H9 (cell line): Measurements from ENCODE around the gene SRRT. TPM values are rescaled to one million over a fixed set of nuclear protein-coding genes. Genes with fewer than 3 reads are reported as not detected.

Experiments used
- DNase-seq: peaks from one replicate; pipeline ENCODE4 v3.0.0-alpha.2; 2017
- H2AFZ ChIP-seq: one replicate; pipeline ENCODE4 v1.6.1; 2013; ENCODE audit warnings: mild to moderate bottlenecking, low read length, control low read depth, moderate library complexity
- H2AK5ac ChIP-seq: 2 replicates; pipeline ENCODE4 v1.6.1; 2013; ENCODE audit warnings: low read length, control low read depth, mixed read lengths; ENCODE audit not compliant: insufficient read length
- H2BK120ac ChIP-seq: one replicate; pipeline ENCODE4 v1.6.1; 2013; ENCODE audit warnings: low read depth, mild to moderate bottlenecking, low read length, control low read depth, inconsistent platforms; ENCODE audit not compliant: poor library complexity, severe bottlenecking
- H2BK12ac ChIP-seq: 2 replicates; pipeline ENCODE4 v1.6.1; 2013; ENCODE audit warnings: low read length, control low read depth, mixed read lengths, low read depth; ENCODE audit not compliant: insufficient read length
- H2BK15ac ChIP-seq: 2 replicates; pipeline ENCODE4 v1.6.1; 2013; ENCODE audit warnings: low read depth, low read length, control low read depth
- H2BK20ac ChIP-seq: one replicate; pipeline ENCODE4 v1.6.1; 2013; ENCODE audit warnings: low read depth, mild to moderate bottlenecking, low read length, control low read depth, inconsistent platforms; ENCODE audit not compliant: poor library complexity, severe bottlenecking
- H2BK5ac ChIP-seq: 2 replicates; pipeline ENCODE4 v1.6.1; 2013; ENCODE audit warnings: low read length, control low read depth, mixed read lengths; ENCODE audit not compliant: insufficient read length
- H3K14ac ChIP-seq: 2 replicates; pipeline ENCODE4 v1.6.1; 2013; ENCODE audit warnings: low read length, control low read depth; ENCODE audit not compliant: insufficient read depth
- H3K18ac ChIP-seq: 2 replicates; pipeline ENCODE4 v1.6.1; 2013; ENCODE audit warnings: low read depth, mild to moderate bottlenecking, mixed read lengths, low read length, control low read depth; ENCODE audit not compliant: insufficient read length
- H3K23ac ChIP-seq: 2 replicates; pipeline ENCODE4 v1.6.1; 2013; ENCODE audit warnings: low read length, control low read depth, mixed read lengths, low read depth; ENCODE audit not compliant: insufficient read length
- H3K23me2 ChIP-seq: 2 replicates; pipeline ENCODE4 v1.6.1; 2013; ENCODE audit warnings: low read depth, mild to moderate bottlenecking, mixed read lengths, low read length, control low read depth; ENCODE audit not compliant: insufficient read length, poor library complexity, severe bottlenecking
- H3K27ac ChIP-seq: 2 replicates; pipeline ENCODE4 v1.5.1; 2013; ENCODE audit warnings: low read length, control low read depth, mixed read lengths, low read depth; ENCODE audit not compliant: insufficient read length
- H3K27me3 ChIP-seq: 2 replicates; pipeline ENCODE4 v1.6.1; 2013; ENCODE audit warnings: low read length, control low read depth, inconsistent platforms; ENCODE audit not compliant: insufficient read depth
- H3K4ac ChIP-seq: 2 replicates; pipeline ENCODE4 v1.6.1; 2013; ENCODE audit warnings: low read depth, mild to moderate bottlenecking, control low read depth, inconsistent platforms, low read length, moderate library complexity
- H3K4me1 ChIP-seq: 2 replicates; pipeline ENCODE4 v1.6.1; 2013; ENCODE audit warnings: low read length, control low read depth, inconsistent platforms; ENCODE audit not compliant: insufficient read depth
- H3K4me2 ChIP-seq: 2 replicates; pipeline ENCODE4 v1.6.1; 2013; ENCODE audit warnings: low read length, control low read depth, mixed read lengths; ENCODE audit not compliant: insufficient read length, insufficient read depth
- H3K56ac ChIP-seq: 2 replicates; pipeline ENCODE4 v1.6.1; 2013; ENCODE audit warnings: low read depth, mild to moderate bottlenecking, mixed read lengths, low read length, control low read depth; ENCODE audit not compliant: insufficient read length
- H3K79me1 ChIP-seq: 2 replicates; pipeline ENCODE4 v1.6.1; 2013; ENCODE audit warnings: low read depth, mild to moderate bottlenecking, moderate library complexity, low read length, control low read depth, inconsistent platforms; ENCODE audit not compliant: insufficient read depth, poor library complexity, severe bottlenecking
- H3K79me2 ChIP-seq: 2 replicates; pipeline ENCODE4 v1.6.1; 2013; ENCODE audit warnings: low read length, control low read depth, inconsistent platforms; ENCODE audit not compliant: insufficient read depth
- H3K9ac ChIP-seq: 2 replicates; pipeline ENCODE4 v1.6.1; 2013; ENCODE audit warnings: low read length, control low read depth, mixed read lengths; ENCODE audit not compliant: insufficient read length; ENCODE audit errors: extremely low read depth
- H3K9me3 ChIP-seq: one replicate; pipeline ENCODE4 v1.6.1; 2013; ENCODE audit warnings: low read depth, low read length, inconsistent platforms; ENCODE audit not compliant: control insufficient read depth
- H3T11ph ChIP-seq: one replicate; pipeline ENCODE4 v1.6.1; 2013; ENCODE audit warnings: mild to moderate bottlenecking, low read length, control low read depth, inconsistent platforms
- H4K20me1 ChIP-seq: one replicate; pipeline ENCODE4 v1.6.1; 2013; ENCODE audit not compliant: control insufficient read depth, insufficient read length, insufficient read depth
- H4K5ac ChIP-seq: 2 replicates; pipeline ENCODE4 v1.6.1; 2013; ENCODE audit warnings: low read depth, mild to moderate bottlenecking, mixed read lengths, low read length, control low read depth; ENCODE audit not compliant: insufficient read length
- H4K8ac ChIP-seq: replicated peaks from 2 replicates; pipeline ENCODE4 v1.6.1; 2013; ENCODE audit warnings: low read length, control low read depth, mixed read lengths, low read depth; ENCODE audit not compliant: insufficient read length
- H4K91ac ChIP-seq: 2 replicates; pipeline ENCODE4 v1.6.1; 2013; ENCODE audit warnings: low read depth, mild to moderate bottlenecking, moderate library complexity, mixed read lengths, low read length, control low read depth; ENCODE audit not compliant: insufficient read length
- H3K27ac Mint-ChIP-seq, 3 experiments: 2 replicates in 2 of 3; 3 replicates in 1 of 3; pipeline ENCODE4 v1.8.0; 2020 to 2021; ENCODE audit warnings: mixed read lengths in 3 of 3, mild to moderate bottlenecking in 1 of 3, moderate library complexity in 1 of 3
- H3K27me3 Mint-ChIP-seq: 2 replicates; pipeline ENCODE4 v1.8.0; 2021; ENCODE audit warnings: low read depth, mild to moderate bottlenecking, moderate library complexity, mixed read lengths
- H3K36me3 Mint-ChIP-seq, 3 experiments: 2 replicates in 2 of 3; 3 replicates in 1 of 3; pipeline ENCODE4 v1.8.0; 2020 to 2021; ENCODE audit warnings: low read depth in 3 of 3, mixed read lengths in 3 of 3; ENCODE audit not compliant: insufficient read depth in 1 of 3
- H3K4me1 Mint-ChIP-seq, 2 experiments: 2 replicates each; pipeline ENCODE4 v1.8.0; 2020; ENCODE audit warnings: mixed read lengths in 2 of 2
- H3K4me3 Mint-ChIP-seq, 2 experiments: 2 replicates in 1 of 2; 3 replicates in 1 of 2; pipeline ENCODE4 v1.8.0; 2020 to 2021; ENCODE audit warnings: mild to moderate bottlenecking in 2 of 2, mixed read lengths in 2 of 2, moderate library complexity in 1 of 2
- H3K9me3 Mint-ChIP-seq, 2 experiments: 2 replicates in 1 of 2; 3 replicates in 1 of 2; pipeline ENCODE4 v1.8.0; 2020; ENCODE audit warnings: mild to moderate bottlenecking in 2 of 2, mixed read lengths in 2 of 2, moderate library complexity in 1 of 2
- WGBS: extraction: QIAGEN DNeasy Blood & Tissue Kit; methylation state at CpG from one replicate; pipeline ENCODE4 v1.1.7; 2013; ENCODE audit warnings: missing lambda C conversion rate, low lambda C conversion rate, mixed read lengths; ENCODE audit not compliant: insufficient read length; ENCODE audit errors: extremely low coverage; 5-methylcytosine and 5-hydroxymethylcytosine counted together
- total RNA-seq: library from RNA; stranded (reverse); gene quantifications from 2 replicates; pipeline ENCODE4 v1.2.1, GENCODE V29; 2021
- TF ChIP-seq, protein P1 (sequence below): fragments of 200-600 bp; sonication (generic); conservative IDR thresholded peaks from 3 replicates; pipeline ENCODE4 v1.8.0; 2021; ENCODE audit warnings: antibody characterized with exemption, mild to moderate bottlenecking

Gene SRRT
- total RNA-seq, 1 experiment from 2014 or later: 373 TPM

DNA sequence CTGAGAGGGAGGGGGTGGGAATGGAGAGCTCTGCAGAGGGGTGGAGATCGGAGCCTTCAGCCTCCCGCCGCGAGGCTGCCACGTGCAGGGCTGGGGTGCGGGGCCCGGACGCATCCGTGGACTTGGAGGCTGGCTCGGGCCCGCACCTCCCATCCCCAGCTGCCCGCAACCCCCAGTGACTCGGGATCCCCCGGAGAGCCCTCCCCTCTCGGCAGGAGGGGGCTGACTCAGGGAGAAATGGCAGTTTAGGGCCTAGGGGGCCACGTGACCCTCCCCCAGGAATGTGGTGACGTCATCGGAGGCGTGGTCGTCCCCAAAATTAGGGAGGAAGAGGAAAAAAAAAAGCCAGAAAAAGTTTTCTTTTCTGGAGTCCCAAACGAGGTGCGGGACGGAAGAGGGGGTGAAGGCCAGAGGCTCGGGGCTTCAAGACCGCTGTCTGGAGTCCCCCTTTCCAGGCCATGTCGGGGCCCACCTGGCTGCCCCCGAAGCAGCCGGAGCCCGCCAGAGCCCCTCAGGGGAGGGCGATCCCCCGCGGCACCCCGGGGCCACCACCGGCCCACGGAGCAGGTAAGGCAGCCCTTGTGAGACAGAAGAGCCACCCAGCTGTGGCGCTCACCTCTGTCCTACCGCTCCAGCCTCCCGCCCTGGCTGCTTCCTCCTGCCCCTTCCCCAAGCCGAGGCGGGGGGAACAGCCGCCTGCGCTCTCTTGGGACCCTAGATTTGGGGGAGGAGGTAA lies 7.7 kb upstream of the SRRT start, which contains the start of gene TRIP6:
TSS of gene TRIP6 (plus strand) at position 348 of the 736 bp plus-strand sequence. CDS start at position 459, 111 bp downstream.
- no peak within 1 kb of the TSS for H2AK5ac ChIP-seq
- no peaks in the 10 kb centered on the region for H3K27me3 Mint-ChIP-seq

More for the DNA sequence above, 7.7 kb upstream of the SRRT start, which contains the start of gene TRIP6:
- H4K20me1 ChIP-seq: no peaks in the 10 kb centered on the region
- peaks cover 3% of the 10 kb centered on the region for H3K79me1 ChIP-seq
- Mint-ChIP-seq H3K4me1 (peaks cover 12 to 15% of the 10 kb centered on the region in 2 experiments), H3K36me3 (peaks cover 25 to 53% (median 40%) of the 10 kb centered on the region in 3 experiments), H3K27ac (peak within 1 kb of the TSS; percentile 98 to 99 (median 98); a peak in 6 of 7 replicates), H3K4me3 (peak within 1 kb of the TSS; percentile 92 to 97), H3K9me3 (no peaks in the 10 kb centered on the region)
- H3K18ac ChIP-seq: peak within 1 kb of the TSS; percentile 73
- no peak within 1 kb of the TSS for H2BK15ac ChIP-seq
- H3K27ac ChIP-seq: no peak within 1 kb of the TSS
- H2BK12ac ChIP-seq: peak within 1 kb of the TSS; percentile 46
- peak within 1 kb of the TSS; percentile 15 for H2BK5ac ChIP-seq
- no peaks in the 10 kb centered on the region for H3K9me3 ChIP-seq
- no peak within 1 kb of the TSS for H2BK20ac ChIP-seq
- no peak within 1 kb of the TSS for H4K91ac ChIP-seq
- H3K4me2 ChIP-seq: peak within 1 kb of the TSS; percentile 77
- DNase-seq: peak; percentile 86
- H4K8ac ChIP-seq: no peak within 1 kb of the TSS
- H3K56ac ChIP-seq: no peak within 1 kb of the TSS
- H4K5ac ChIP-seq: no peak within 1 kb of the TSS
- TF ChIP-seq, protein P1, sequence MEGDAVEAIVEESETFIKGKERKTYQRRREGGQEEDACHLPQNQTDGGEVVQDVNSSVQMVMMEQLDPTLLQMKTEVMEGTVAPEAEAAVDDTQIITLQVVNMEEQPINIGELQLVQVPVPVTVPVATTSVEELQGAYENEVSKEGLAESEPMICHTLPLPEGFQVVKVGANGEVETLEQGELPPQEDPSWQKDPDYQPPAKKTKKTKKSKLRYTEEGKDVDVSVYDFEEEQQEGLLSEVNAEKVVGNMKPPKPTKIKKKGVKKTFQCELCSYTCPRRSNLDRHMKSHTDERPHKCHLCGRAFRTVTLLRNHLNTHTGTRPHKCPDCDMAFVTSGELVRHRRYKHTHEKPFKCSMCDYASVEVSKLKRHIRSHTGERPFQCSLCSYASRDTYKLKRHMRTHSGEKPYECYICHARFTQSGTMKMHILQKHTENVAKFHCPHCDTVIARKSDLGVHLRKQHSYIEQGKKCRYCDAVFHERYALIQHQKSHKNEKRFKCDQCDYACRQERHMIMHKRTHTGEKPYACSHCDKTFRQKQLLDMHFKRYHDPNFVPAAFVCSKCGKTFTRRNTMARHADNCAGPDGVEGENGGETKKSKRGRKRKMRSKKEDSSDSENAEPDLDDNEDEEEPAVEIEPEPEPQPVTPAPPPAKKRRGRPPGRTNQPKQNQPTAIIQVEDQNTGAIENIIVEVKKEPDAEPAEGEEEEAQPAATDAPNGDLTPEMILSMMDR: no peak
- WGBS: no CpG with 5 or more reads among the region's 42 CpGs
- no peak within 1 kb of the TSS for H3T11ph ChIP-seq
- no peak within 1 kb of the TSS; the same call in 1 of the 2 replicates for H3K4ac ChIP-seq
- H3K14ac ChIP-seq: peak within 1 kb of the TSS; percentile 84
- no peaks in the 10 kb centered on the region for H3K27me3 ChIP-seq
- H3K9ac ChIP-seq: peak within 1 kb of the TSS; percentile 83
- peaks cover 10% of the 10 kb centered on the region for H3K23me2 ChIP-seq
- no peaks in the 10 kb centered on the region; the same call in 1 of the 2 replicates for H3K4me1 ChIP-seq
- peaks cover 3% of the 10 kb centered on the region; the same call in 1 of the 2 replicates for H3K79me2 ChIP-seq
- no peak within 1 kb of the TSS for H3K23ac ChIP-seq
- no peak within 1 kb of the TSS for H2AFZ ChIP-seq
- peak within 1 kb of the TSS; percentile 28 for H2BK120ac ChIP-seq
